ENCODE data around the gene C6orf132.

Gene C6orf132

GRCh38 chr6:42075159-42075838 lies 67.1 kb downstream of the C6orf132 start:
- Mint-ChIP-seq H3K4me3 (no peak overlapping the region), H3K27me3 (ENCODE audit: low read depth) (no peaks in the 10 kb centered on the region), H3K27ac (no peak overlapping the region), H3K4me1 (ENCODE audit: low read depth) (peaks cover 2% of the 10 kb centered on the region), H3K36me3 (ENCODE audit: low read depth) (peaks cover 33% of the 10 kb centered on the region), H3K9me3 (no peaks in the 10 kb centered on the region)
- DNase-seq (ENCODE audit: low spot score): peak; percentile 24

DNA sequence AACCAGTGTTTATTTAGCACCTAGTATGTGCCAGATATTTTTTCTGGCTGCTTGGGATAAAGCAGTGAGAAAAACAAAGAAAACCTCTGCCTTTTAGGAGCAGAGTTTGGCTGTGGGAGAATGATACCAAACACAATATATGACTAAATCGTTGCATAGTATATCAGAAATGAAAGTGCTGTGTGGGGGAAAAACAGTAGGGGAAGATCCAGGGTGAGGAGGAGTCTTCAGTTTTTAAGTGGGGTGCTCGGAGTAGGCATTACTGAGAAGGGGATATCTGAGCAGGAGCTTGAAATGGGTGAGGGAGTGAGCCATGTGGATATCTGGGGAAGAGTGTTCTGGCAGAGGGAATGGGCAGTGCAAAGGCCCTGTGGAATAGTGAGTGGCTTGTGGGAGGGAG lies 69.1 kb downstream of the C6orf132 start:
- Mint-ChIP-seq H3K27me3 (ENCODE audit: low read depth) (no peaks in the 10 kb centered on the region), H3K9me3 (no peaks in the 10 kb centered on the region), H3K27ac (peak overlapping the region; percentile 49), H3K36me3 (ENCODE audit: low read depth) (peaks cover 31% of the 10 kb centered on the region), H3K4me1 (ENCODE audit: low read depth) (peaks cover 2% of the 10 kb centered on the region), H3K4me3 (no peak overlapping the region)
- DNase-seq (ENCODE audit: low spot score): no peak

DNA sequence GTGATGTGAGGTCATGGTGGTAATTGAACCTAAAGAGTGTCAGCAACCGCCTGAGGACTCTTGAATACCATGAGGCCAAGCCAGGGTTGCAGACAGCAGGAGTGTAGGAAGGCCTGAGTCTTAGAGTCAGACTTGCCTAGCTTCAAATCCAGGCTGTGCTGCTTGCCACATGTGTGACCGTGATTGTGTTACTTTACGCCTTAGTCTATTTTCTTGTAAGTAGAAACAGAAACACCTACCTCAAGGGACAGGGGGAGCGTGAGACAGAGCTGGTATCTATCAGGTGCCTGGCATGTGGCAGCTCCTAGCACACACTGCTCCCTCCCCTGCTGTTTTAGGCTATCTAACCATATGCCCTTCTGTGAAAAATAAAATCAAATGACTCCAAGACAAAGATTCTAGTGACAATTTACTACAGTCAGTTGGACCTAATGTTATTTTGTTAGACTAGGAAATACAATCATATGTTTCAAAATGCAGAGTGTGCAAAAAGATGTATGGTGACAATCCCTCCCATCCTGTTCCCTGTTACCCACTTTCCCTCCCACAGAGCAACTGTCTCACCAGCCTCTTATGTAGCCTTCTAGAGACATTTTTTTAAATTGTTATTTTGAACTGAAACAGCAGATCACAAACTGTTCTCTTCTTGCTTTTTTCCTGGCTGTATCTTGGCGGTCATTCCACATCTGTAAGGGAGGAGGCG lies 70.4 kb downstream of the C6orf132 start:
- H3K4me1 Mint-ChIP-seq (ENCODE audit: low read depth): peaks cover 2% of the 10 kb centered on the region
- no peaks in the 10 kb centered on the region for H3K27me3 Mint-ChIP-seq (ENCODE audit: low read depth)
- DNase-seq (ENCODE audit: low spot score): no peak
- no peak overlapping the region for H3K4me3 Mint-ChIP-seq
- no peaks in the 10 kb centered on the region for H3K9me3 Mint-ChIP-seq
- H3K36me3 Mint-ChIP-seq (ENCODE audit: low read depth): peaks cover 26% of the 10 kb centered on the region
- no peak overlapping the region for H3K27ac Mint-ChIP-seq

DNA sequence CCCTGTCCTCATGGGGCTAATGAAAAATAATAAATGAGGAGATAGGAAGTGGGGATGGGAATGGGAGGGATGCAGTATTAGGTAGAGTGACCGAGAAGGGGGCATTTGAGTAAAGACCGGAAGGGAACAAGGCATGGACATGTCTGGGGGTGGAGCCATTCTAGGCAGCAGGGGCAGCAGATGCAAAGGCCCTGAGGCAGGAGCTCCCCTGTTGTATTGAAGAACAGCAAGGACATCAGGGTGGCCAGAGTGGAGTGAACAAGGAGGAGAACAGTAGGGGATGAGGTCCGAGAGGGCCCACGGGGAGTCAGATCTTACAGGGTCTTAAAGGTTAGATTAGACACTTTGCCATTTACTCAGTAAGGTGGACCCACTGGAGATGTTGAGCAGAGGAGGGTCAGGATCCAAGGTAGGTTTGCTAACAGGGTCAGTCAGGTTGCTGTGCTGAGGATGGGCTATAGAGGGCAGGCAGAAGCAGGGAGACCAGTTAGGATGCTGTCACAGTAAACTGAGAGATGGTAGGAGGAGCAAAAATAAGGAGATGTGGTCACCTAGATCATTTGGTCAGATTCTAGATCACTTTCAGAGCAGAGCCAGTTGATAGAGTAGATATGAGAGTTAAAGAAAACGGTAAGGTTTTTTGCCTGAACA lies 73.4 kb downstream of the C6orf132 start:
- no peaks in the 10 kb centered on the region for H3K27me3 Mint-ChIP-seq (ENCODE audit: low read depth)
- no peak overlapping the region for H3K4me3 Mint-ChIP-seq
- no peak overlapping the region for H3K27ac Mint-ChIP-seq
- DNase-seq (ENCODE audit: low spot score): no peak
- H3K4me1 Mint-ChIP-seq (ENCODE audit: low read depth): peaks cover 2% of the 10 kb centered on the region
- no peaks in the 10 kb centered on the region for H3K9me3 Mint-ChIP-seq
- peaks cover 21% of the 10 kb centered on the region for H3K36me3 Mint-ChIP-seq (ENCODE audit: low read depth)

DNA sequence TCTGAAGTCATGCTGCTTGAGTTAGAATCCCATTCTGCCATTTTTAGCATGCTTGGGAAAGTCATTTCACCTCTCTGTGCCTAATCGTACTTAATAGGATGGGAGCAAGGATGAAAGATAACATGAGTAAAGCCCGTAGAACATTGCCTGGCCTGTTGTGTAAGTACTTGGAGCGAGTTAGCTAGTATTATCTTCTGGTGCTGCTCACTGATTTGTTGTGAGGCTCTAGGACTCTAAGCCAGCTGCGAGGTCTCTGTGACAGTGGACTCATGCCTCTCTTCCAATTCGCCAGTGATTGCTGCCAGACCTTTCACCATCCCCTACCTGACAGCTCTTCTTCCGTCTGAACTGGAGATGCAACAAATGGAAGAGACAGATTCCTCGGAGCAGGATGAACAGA lies 74.2 kb downstream of the C6orf132 start:
- Mint-ChIP-seq H3K27me3 (ENCODE audit: low read depth) (no peaks in the 10 kb centered on the region), H3K9me3 (no peaks in the 10 kb centered on the region), H3K4me3 (no peak overlapping the region), H3K27ac (no peak overlapping the region), H3K4me1 (ENCODE audit: low read depth) (peaks cover 2% of the 10 kb centered on the region), H3K36me3 (ENCODE audit: low read depth) (peaks cover 20% of the 10 kb centered on the region)
- no peak for DNase-seq (ENCODE audit: low spot score)

DNA sequence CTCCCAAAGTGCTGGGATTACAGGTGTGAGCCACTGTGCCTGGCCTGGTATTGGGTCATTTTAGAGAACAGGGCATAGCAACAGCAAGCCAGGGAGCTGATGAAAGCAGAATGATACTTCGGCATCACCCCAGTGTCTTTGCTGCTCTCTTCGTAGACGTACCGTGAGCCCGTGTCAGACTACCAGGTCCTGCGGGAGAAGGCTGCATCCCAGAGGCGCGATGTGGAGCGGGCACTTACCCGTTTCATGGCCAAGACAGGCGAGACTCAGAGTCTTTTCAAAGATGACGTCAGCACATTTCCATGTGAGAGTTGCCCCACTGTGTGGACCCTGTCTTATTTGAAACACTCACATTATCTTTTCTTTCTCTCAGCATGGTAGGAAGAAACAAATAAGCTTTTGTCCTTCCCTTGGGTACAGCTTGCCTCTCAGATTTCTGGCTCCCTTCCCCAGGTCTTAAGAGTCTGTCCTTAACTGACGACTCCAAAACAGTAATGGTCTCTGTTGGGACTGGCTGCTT lies 76.2 kb downstream of the C6orf132 start:
- Mint-ChIP-seq H3K9me3 (no peaks in the 10 kb centered on the region), H3K4me3 (no peak overlapping the region), H3K4me1 (ENCODE audit: low read depth) (no peaks in the 10 kb centered on the region), H3K27ac (no peak overlapping the region), H3K27me3 (ENCODE audit: low read depth) (no peaks in the 10 kb centered on the region), H3K36me3 (ENCODE audit: low read depth) (peaks cover 25% of the 10 kb centered on the region)
- no peak for DNase-seq (ENCODE audit: low spot score)

DNA sequence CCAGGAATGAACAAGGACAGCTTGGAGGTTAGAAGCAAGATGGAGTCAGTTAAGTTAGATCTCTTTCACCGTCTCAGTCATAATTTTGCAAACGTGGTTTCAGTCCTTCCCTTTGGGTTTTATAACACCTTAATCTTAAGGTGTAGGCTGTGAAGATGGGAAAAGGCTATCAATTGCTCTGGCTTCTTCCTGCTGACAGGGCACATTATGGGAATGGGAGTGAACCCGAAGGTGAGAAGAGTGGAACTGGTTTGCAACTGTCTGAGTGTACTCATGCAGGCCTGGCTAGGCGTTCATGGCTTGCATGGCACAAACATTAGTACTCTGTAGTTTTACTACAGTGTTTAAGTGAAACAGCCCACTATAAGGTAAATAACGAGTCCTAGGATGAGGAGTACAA lies 82.7 kb downstream of the C6orf132 start:
- DNase-seq (ENCODE audit: low spot score): no peak
- Mint-ChIP-seq H3K9me3 (no peaks in the 10 kb centered on the region), H3K27me3 (ENCODE audit: low read depth) (no peaks in the 10 kb centered on the region), H3K27ac (no peak overlapping the region), H3K4me1 (ENCODE audit: low read depth) (no peaks in the 10 kb centered on the region), H3K4me3 (no peak overlapping the region), H3K36me3 (ENCODE audit: low read depth) (peaks cover 74% of the 10 kb centered on the region)

- Mint-ChIP-seq H3K9me3 (no peaks in the 10 kb centered on the region), H3K4me1 (ENCODE audit: low read depth) (peaks cover 32% of the 10 kb centered on the region), H3K27me3 (ENCODE audit: low read depth) (no peaks in the 10 kb centered on the region), H3K4me3 (no peak overlapping the region), H3K36me3 (ENCODE audit: low read depth) (peaks cover 48% of the 10 kb centered on the region), H3K27ac (no peak overlapping the region)
- no peak for DNase-seq (ENCODE audit: low spot score)
Observed at GRCh38 chr6:42053601-42054000, 88.8 kb downstream of the C6orf132 start.

GRCh38 chr6:42051268-42051653 lies 91.2 kb downstream of the C6orf132 start:
- no peaks in the 10 kb centered on the region for H3K9me3 Mint-ChIP-seq
- no peak for DNase-seq (ENCODE audit: low spot score)
- H3K27ac Mint-ChIP-seq: peak overlapping the region; percentile 94
- peaks cover 29% of the 10 kb centered on the region for H3K36me3 Mint-ChIP-seq (ENCODE audit: low read depth)
- H3K27me3 Mint-ChIP-seq (ENCODE audit: low read depth): no peaks in the 10 kb centered on the region
- peak overlapping the region; percentile 90 for H3K4me3 Mint-ChIP-seq
- peaks cover 50% of the 10 kb centered on the region for H3K4me1 Mint-ChIP-seq (ENCODE audit: low read depth)
